Muscle of back (tissue), 11 donors: ENCODE measurements around the gene AVPR1B. TPM values are rescaled to one million over a fixed set of nuclear protein-coding genes. Genes with fewer than 3 reads are reported as not detected.

Experiments
- DNase-seq, 3 donors: peaks; one replicate each; pipeline versions ENCODE4 v3.0.0 to v3.0.0-alpha.2; 2013
- polyA plus RNA-seq, 10 donors: library from polyadenylated mRNA; unstranded; fragments of 120-200 nt; gene quantifications; one replicate each; pipeline ENCODE4 v1.2.1, GENCODE V29; 2013; ENCODE audit not compliant: insufficient read length in 10 of 10

Gene AVPR1B
- polyA plus RNA-seq, 10 donors, result 0.13 to 0.63 (median 0.44) TPM

DNA sequence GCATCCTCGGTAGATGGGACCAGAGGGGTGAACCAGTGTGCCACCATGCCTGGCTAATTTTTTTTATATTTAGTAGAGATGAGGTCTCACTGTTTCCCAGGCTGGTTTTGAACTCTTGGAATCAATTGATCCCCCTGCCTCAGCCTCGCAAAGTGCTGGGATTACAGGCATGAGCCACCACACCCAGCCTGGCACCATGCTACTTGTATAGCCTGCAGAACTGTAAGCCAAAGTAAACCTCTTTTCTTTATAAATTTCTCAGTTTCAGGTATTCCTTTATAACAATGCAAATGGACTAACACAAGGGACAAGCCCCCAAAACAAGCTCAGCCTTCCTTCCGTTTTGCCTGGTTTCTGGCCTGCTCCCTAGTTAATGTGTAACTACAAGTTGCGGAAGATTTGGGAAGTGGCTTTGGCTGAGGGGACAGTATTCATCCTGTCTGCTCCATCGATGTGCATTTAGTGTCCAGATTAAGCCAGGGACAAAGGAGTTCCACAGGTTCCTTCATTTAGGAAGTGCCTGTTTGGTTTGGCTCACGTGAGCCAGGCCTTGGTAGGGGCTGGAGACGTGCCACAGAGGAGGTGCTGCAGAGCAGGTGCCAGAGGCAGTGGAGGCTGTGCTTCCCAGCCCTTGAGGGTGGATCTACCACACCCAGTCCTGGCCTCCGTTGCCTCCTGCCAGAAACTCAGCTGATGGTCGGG, 4.4 kb downstream of the AVPR1B start:
- no peak for DNase-seq

DNA sequence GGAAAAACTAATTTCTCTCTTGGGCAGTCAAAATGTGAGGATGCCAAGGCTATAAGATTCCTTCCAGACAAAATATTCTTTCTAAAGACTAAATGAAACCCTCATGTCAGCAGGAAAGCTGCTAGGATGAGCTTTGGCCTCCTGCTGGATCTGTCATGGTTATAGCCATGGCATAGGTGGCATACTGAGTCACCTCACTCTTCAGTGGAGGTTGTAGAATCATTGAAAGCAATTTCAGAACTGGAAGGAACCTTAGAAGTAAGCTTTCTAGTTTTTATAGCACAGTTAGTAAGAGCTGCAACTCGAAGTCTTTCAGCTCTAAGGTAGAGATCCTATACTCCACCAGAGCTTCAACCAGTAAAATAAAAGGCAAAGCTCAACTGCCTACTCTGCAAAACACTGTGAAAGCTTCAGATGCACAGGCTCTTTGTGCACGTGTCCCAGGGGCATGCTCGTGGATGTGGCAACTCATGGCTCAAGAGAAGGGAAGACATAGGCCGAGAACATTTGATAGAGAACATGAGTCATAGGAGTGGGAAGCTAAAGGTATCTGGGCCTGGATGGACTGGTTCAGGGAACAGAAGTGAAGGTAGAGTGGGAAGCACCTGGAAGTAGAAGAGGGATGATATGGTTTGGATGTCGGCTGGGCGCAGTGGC, 5.8 kb downstream of the AVPR1B start:
- DNase-seq, result no peak

DNA sequence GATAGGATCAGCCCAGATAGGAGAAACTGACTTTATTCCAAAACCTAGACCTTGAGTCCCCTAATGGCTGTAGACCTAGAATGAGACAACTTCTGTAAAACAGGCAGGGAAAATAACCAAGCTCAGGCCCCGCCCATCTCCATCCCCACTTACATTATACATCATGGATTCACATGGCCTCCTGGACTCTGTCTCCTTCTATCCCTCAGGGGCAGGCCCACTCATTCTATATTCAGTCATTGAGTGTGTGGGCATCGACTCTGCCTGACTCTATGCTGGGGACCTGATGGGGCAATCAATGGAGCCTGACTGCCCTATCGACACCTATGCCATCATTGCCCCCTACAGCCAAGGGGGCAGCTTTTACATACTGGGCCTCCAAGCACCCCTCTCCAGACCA, 6.4 kb downstream of the AVPR1B start:
- DNase-seq, result no peak

DNA sequence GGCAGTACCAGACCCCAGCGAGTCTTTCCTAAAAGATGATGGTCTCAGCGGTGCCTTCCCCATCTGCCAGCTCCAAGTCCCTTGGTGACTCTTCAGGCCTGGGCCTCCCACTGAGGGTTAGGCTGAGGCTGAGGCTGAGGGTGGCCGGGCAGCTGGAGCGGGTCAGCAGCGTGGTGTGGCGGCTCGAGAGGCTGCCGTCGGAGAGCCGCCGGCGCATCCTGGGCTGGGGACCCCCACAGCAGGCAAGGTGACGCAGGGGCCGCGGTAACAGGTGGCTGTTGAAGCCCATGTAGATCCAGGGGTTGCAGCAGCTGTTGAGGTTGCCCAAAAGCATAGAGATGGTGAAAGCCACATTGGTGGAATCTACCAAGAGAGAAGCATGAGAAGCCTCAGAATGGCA, 7.0 kb downstream of the AVPR1B start:
- DNase-seq, result no peak

DNA sequence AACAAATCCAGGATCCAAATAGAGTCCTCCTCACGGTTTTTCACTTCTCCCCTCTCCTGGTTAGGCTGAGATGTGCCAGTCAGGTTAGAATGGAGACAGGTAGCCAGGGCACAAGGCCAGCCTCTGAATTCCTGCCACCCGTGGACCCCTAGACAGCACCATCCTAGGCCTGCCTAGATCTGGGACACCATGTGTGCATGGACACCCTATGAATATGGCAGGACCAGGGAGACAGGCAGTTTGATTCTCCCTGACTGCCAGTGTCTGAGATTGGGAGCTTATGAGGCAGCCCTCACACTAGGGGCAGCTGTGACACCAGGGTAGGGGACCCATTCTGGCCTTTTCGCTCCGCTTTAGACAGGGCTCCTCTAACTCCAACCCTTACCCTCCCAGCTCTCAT, 7.5 kb downstream of the AVPR1B start:
- DNase-seq, result no peak

DNA sequence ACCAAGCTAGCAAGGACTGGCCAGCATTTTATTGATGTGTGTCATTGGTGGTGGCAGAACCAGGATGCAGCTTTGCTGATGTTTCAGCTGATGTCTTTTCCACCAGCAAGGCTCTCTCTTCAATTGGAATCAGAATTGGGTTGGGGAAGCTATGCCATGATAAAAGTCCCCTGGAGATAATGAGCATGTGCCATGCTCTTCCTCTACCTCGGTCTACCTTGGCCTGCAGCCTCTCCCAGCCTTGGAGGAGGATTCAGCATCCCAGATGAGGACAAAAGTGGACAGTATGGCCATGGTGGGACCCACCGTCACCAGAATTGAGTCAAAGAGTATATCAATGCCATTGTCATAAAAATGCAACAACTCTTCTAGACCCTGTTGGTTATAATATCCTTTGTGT, 8.6 kb downstream of the AVPR1B start:
- DNase-seq, result no peak

DNA sequence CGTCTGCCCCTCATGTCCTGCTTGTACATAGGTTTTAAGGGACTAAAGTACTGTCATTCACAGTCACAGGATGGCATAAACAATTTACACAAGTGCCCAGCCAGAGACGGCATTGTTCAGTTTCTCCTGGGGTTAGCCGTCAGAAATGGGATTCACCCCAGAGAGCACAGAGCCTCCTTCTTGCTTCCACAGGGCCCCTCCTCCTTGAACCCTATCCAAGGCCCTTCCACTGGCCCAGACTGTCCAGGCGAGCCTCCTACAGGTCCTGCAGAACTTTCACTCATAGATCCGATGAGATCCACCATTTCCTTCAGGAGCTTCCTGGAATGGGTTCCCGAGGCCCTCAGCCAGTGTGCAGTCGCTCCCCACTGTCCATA, 10.0 kb downstream of the AVPR1B start:
- no peak for DNase-seq

DNA sequence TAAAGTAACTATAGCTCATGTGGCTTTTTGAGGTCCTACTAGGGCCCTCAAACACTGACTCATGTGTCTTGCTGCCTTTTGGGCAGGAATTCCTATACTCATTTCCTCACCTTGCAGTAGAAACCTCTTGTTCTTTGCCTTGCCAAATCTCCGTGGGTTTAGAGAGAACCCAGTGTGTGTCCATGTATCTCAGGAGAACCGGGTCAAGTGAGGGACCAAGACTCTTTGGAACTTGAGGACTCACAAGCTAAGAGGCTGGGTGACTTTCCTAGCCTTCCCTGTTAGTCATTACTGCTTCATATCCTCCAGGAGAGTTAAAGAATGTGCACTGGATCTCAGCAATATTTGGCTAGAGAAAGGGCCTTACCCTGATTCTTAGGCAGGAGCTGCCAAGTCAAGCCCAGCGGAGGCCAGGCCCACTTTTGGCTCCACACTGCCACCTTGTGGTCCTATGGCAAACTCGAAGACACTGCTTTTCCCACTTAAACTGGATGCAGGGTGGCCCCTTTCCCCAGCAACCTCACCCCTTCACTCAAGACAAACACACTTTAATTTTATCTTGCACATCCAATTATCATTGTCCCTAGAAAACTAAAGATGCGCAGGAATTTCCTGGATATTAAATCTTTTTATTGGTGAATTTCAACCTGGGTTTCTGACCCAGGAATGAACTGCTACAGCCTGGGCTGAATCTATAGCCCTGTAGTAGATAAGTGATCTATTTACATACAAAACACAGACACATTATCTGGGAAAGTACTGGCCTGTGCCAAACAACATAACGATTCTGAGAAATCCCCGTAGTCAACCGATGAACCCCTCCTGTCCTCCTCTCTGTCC, 10.6 kb downstream of the AVPR1B start:
- peak; percentile 78 to 93 (median 90) for DNase-seq

DNA sequence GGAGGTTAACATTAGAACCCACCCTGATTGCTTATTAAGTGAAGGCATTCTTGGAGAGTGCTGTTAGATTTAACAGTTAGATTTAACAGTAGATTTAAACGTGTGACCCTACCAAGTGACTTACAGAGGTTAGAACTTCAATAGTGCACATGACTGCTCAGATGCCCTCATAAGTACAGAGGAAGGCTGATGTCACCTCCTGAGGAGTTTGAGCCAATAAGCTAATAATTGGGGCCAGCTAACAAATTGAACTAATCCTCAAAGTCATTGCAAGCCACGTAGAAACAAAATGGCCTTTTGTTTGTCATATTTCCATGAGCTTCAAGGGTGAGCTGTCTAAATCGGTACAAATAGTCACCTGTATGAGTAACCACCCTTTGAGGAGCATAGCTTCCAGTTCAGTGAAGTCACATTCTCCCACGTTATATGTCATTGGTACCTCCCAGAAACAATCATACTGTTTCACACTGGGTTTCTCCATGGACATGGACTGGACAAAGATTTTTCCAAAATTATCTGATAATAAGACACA, 11.7 kb downstream of the AVPR1B start:
- no peak for DNase-seq

DNA sequence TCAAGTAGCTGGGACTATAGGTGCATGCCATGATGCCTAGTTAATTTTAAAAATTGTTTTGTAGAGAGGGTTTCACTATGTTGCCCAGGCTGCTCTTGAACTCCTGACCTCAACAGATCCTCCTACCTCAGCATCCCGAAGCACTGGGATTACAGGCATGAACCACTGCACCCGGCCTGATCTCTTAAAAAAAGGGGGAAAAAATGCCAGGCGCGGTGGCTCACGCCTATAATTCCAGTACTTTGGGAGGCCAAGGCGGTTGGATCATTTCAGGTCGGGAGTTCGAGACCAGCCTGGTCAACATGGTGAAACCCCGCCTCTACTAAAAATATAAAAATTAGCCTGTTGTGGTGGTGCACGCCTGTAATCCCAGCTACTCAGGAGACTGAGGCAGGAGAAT, 13.2 kb downstream of the AVPR1B start:
- DNase-seq, result no peak

DNA sequence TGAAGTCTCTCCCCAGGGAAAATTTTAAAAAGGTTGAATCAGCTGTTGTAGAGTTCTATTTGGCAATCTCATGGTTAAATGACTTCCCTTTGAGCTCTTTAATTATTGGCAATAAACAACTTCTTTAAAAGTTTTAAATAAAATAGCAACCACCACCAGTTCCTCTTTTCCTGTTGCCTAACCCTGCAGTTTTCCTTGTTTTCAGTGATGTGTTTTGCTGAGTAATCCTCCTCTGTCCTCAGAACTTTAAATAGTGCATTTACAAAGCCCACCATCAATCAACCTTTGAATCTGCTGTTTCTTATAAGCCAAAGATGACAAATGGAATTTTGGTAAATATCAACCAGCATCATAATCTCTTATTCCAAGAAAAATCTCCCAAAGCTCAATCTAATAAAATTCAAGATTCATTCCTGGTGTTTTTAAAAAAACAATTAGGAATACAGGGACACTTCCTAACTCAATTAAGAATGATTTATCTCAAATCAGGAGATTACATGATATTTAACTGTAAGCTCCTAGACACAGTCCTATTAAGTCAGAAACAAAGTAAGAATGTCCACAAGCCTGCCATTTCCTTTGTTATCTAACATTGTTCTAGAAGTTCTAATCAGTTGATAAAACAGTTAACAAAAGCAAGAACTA, 14.8 kb downstream of the AVPR1B start:
- no peak for DNase-seq

DNA sequence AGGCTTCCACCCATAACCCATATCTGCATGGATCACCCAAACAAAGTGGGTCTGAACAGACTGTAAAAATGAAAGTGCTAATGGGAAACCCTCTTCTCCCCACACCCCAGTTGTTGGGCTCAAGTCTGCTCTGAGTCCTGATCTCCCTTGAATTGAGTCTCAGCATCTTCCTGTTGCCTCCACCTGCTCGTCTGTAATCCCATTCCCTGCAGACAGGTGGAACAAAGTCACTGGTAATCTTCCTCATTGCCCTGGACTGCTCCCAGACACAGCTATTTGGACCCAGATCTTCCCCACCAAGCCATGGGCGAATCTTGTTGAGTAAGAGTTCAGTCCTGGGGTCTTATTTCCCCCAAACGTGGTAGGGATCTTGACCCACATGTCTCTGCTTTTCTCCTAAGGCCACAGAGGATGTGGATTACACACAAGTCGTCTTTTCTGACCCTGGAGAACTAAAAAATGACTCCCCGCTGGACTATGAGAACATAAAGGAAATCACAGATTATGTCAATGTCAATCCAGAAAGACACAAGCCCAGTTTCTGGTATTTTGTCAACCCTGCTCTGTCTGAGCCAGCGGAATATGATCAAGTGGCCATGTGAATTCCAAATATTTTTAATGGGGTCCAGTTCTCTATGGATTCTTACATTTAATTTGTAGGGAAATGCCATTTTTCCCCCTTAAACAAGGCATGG, 15.7 kb downstream of the AVPR1B start:
- DNase-seq, result no peak

DNA sequence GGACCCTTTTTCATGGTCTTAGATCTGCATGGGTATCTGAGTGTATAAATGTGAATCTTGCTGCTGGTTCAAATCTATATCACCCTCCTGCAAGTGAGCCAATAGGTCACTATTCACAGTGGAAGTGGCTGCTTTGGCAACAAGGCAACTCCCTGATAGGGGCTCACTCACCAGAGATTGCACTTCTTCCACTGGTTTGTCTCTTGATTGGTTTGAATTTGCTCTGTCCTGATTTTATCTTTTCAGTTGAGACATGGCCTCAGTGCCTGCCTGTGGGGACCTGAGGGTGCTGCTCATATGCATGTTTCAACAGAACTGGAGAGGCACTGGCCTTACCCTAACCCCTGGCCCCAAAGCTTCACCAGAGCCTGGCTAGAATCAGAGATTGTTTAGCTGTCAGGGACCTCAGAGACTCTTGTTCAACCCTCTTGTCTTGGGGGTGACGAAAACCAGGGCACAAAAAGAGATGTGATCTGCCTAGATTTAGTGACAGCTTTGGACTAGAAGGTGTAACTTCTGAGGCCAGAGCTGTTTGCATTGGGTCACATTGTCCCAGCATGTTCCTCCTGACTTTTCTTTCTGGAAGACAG, 16.9 kb downstream of the AVPR1B start:
- DNase-seq, result no peak

DNA sequence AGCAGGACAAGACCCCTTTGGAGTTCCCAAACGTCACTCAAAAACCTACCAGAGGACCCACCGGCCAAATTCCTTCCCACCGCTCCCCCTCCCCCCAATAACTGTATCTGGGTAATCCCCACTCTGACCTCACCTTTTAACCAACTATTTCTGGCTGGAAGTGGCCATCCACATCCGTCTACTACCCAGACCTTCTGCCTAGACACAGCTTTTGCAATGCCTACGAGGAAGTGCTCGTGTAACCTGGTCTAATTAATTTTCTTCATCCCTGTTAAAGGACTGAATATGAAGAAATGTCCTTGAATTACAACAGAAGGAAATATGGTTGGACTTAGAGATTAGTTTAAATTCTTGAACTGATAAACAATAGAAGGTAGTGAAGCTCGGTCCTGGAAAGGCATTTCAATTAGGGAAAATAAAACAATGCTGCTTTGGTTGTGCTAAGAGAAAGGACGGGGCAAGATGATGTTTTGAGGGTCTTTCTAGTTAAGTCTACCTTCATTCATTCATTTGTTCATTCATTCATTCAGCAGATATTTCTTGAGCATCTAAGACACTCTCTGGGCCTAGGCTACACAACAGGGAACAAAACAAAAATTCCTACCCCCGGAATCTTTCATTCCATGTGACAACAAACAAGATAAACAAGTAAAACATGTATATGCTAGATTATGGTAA, 18.8 kb downstream of the AVPR1B start:
- DNase-seq, result no peak

DNA sequence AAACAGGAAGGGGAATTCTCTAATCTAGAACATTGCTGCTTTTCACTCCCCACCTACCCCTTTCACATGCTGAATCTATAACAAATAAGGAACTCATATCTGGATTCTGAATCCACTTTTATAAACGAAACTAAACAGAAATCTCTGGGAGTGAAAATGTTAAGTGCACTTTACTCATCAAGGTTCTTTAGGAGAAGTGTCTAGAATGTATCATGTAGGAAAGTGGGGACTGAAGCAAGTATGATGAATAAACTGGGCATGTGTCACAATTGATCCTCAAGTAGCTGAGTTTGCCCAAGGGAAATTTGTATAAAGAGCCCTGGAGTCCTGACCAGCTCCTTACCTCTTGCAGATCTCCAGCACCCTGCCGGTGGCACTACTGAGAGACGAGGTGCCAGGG, 19.8 kb downstream of the AVPR1B start:
- no peak for DNase-seq

DNA sequence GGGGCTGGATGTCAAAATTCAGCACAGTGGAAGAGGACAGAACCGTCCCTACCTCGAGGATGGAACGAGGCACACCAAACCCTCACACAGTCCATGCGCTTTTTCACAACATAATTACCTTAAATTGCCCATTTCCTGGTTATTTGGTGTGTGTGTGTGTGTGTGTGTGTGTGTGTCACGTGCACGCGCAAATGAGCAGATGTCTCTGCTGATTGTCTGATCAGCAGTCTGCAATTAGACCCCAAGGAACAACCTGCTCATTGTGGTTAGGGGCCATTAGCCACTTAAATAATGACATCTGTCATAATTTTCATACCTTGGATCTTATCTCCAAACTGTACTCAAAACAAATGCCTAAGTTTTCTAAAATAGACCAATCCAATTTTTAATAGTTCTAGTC, 23.2 kb downstream of the AVPR1B start:
- no peak for DNase-seq

DNA sequence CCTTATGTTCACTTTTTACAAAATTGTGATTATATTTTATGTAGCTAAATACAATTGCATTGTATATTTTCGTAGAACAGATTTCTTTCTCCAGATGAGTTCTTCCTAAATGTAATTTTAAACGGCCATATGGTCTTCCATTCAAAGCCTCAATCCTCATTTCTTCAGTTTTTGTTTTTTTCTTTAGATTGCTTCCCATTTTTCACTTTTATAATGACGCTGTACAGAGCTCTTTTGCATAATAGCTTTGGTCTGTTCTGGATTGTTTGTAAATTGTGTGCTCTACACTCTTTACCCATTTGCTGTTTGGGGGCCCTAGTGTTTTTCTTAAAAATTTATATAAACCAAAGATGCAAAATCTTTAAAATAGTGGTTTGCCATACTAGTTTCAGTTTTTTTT, 27.8 kb downstream of the AVPR1B start:
- DNase-seq, result no peak

DNA sequence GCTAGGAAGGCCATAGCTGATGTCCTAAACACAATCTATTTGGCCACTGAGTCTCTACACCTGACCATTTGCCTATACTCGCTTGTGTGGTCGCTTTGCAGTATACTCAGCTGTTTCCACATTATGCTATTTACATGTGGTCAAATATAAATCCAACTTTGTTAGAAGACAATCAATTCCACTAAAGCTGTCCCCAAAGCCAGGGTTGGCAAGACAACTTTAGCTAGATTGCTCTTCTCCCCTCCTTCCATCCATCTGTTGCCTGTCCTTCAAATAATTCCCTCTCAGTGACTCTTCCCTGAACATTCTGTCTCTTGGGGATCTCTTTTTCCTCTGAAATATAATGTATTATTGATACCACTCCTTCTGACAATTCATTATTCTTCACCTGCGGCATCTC, 30.1 kb downstream of the AVPR1B start:
- DNase-seq, result no peak

DNA sequence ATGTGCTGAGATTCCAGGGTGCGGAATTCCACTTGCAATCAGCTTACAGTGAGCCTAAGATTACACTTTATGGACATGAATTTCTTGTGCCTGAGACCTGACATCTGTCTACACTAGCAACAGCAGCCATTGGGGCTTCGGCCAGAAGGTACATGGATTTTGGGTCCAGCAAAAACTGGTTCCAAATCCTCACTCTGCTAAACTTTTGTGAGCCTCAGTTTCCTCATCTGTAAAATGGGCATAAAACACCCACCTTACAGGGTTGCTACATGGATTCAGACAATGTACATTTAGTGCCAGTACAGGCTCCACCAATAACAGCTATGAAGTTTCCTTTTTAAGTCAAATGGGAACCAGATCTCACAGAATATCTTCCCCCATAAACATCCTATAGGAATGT, 33.4 kb downstream of the AVPR1B start:
- DNase-seq, result no peak

DNA sequence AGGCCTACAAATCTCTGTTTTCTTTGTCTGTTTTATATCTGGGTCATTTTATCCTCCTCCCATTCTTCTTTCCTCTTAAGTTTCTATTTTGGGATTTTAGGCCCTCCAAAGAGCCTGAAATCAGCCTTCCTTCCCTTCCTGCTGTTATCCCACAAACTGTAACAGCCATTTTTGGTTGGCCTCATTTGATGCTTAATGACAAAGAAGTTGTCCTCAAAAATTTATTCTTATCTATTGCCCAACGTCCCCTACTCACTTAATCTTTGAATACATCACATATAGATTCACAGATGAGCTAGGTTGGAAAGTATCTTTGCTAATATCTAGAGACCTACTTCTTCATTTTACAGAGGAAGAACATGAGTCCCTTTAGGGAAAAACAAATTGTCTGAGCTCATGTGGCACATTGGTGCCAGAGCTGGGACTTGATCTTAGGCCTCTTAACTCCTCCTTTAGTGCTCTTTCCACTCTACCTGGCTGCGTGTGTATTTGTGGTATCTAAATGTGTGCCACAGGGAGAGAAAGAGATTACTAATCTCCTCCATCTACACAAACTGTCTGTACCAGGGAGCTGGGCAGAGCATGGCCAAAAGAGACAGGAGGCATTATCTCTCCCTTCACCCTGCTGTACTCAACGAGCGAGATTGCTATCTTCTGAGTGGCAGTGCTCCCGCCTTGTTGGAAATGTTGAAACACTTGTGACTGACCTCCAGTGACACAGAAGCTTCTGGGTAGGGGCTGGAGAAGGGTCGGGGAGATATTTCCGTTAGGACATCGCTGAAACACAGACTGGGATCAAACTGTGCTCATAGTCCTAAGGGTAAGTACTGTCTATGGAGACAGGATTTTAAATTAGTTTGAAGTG, 34.1 kb downstream of the AVPR1B start:
- DNase-seq, result no peak
